ENCODE data around the gene ZNF362. TPM values are rescaled to one million over a fixed set of nuclear protein-coding genes. Genes with fewer than 3 reads are reported as not detected.

The ZNF362 gene
- total RNA-seq, 1 experiment from 2014 or later: 11.1 TPM

DNA sequence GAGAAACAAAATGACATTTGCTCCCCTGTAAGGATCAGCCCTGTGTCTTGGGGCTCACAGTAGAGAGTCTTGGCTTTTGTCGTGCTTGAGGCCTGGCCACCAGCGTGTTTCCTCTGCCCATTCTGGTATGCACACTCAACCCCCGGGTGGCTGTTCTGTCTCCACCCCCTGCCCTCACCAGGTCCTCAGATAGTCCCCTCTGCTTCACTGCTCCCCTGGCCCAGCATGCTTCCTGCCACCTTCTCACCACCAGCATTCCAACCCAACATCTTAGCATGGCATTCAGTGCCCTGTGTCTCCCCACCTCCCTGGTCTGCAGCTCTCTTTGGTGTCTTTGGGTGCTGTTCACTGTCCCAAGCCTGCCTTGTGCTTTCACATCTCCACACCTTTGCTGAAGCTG is 16.2 kb downstream of the ZNF362 start:
- Histone ChIP-seq H3K9me3 (ENCODE audit: control insufficient read depth in 1 of 2, insufficient read depth in 1 of 2, low read depth in 1 of 2, low read length in 2 of 2) (no peaks in the 10 kb centered on the region), H3K4me3 (replicated peaks in 1 of 2; ENCODE audit: low read depth in 1 of 2, low read length in 2 of 2) (no peak overlapping the region), H3K9ac (ENCODE audit: low read length) (no peak overlapping the region), H3K9me2 (ENCODE audit: insufficient read depth) (no peaks in the 10 kb centered on the region), H3K4me1 (ENCODE audit: control insufficient read depth in 1 of 2, insufficient read depth in 2 of 2, low read length in 2 of 2) (no peaks in the 10 kb centered on the region), H3K36me3 (ENCODE audit: control insufficient read depth in 1 of 2, insufficient read depth in 2 of 2, low read length in 2 of 2) (no peaks in the 10 kb centered on the region), H3K4me2 (ENCODE audit: low read length) (no peak overlapping the region), H2AFZ (ENCODE audit: low read depth, low read length, poor library complexity, severe bottlenecking) (no peak overlapping the region), H4K20me1 (ENCODE audit: insufficient read depth) (no peaks in the 10 kb centered on the region), H3K27ac (ENCODE audit: low read depth, low read length) (no peak overlapping the region), H3K27me3 (ENCODE audit: insufficient read depth, low read length) (no peaks in the 10 kb centered on the region), H3K79me2 (ENCODE audit: insufficient read depth, low read length) (no peaks in the 10 kb centered on the region)
- DNase-seq (ENCODE audit: low read depth, low spot score) (no peak), ATAC-seq (no peak)
- TF ChIP-seq ELF1 (IDR thresholded peaks at IDR 0.05; ENCODE audit: borderline replicate concordance, low read depth) (no peak), MAX (IDR thresholded peaks at IDR 0.05) (no peak), RAD21 (IDR thresholded peaks at IDR 0.05; ENCODE audit: low read depth) (no peak), REST (IDR thresholded peaks at IDR 0.05; ENCODE audit: low read depth) (no peak), JUND (IDR thresholded peaks at IDR 0.05) (no peak), EZH2phosphoT487 (IDR thresholded peaks at IDR 0.05; ENCODE audit: borderline replicate concordance) (no peak), ZFX (IDR thresholded peaks at IDR 0.05) (no peak), YY1 (IDR thresholded peaks at IDR 0.05; ENCODE audit: extremely low read depth, insufficient replicate concordance, low read depth, low read length) (no peak), SP1 (IDR thresholded peaks at IDR 0.05; ENCODE audit: low read depth) (no peak), POLR2A (IDR thresholded peaks at IDR 0.05; ENCODE audit: borderline replicate concordance, extremely low read depth, insufficient read depth, insufficient read length) (no peak)
- TF ChIP-seq, protein P1, sequence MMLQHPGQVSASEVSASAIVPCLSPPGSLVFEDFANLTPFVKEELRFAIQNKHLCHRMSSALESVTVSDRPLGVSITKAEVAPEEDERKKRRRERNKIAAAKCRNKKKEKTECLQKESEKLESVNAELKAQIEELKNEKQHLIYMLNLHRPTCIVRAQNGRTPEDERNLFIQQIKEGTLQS (IDR thresholded peaks at IDR 0.05): no peak
- TF ChIP-seq, protein P2, sequence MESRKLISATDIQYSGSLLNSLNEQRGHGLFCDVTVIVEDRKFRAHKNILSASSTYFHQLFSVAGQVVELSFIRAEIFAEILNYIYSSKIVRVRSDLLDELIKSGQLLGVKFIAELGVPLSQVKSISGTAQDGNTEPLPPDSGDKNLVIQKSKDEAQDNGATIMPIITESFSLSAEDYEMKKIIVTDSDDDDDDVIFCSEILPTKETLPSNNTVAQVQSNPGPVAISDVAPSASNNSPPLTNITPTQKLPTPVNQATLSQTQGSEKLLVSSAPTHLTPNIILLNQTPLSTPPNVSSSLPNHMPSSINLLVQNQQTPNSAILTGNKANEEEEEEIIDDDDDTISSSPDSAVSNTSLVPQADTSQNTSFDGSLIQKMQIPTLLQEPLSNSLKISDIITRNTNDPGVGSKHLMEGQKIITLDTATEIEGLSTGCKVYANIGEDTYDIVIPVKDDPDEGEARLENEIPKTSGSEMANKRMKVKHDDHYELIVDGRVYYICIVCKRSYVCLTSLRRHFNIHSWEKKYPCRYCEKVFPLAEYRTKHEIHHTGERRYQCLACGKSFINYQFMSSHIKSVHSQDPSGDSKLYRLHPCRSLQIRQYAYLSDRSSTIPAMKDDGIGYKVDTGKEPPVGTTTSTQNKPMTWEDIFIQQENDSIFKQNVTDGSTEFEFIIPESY (IDR thresholded peaks at IDR 0.05; ENCODE audit: extremely low read depth, insufficient replicate concordance, low read length): no peak
- ChIA-PET CTCF (no interaction called here), RAD21 (ENCODE audit: low non-redundant PET in 1 of 2, low total read pairs in 2 of 2, uncharacterized antibody in 2 of 2, unreplicated experiment in 2 of 2) (no interaction called here), POLR2A (no interaction called here)
- BruUV-seq (replicated peaks): no TSS peak
- intact Hi-C loops (cut with micrococcal nuclease): no loop called here

Measured in HCT116 (cell line).